Measurements from ENCODE around the gene NUP50.

NUP50 gene

DNA sequence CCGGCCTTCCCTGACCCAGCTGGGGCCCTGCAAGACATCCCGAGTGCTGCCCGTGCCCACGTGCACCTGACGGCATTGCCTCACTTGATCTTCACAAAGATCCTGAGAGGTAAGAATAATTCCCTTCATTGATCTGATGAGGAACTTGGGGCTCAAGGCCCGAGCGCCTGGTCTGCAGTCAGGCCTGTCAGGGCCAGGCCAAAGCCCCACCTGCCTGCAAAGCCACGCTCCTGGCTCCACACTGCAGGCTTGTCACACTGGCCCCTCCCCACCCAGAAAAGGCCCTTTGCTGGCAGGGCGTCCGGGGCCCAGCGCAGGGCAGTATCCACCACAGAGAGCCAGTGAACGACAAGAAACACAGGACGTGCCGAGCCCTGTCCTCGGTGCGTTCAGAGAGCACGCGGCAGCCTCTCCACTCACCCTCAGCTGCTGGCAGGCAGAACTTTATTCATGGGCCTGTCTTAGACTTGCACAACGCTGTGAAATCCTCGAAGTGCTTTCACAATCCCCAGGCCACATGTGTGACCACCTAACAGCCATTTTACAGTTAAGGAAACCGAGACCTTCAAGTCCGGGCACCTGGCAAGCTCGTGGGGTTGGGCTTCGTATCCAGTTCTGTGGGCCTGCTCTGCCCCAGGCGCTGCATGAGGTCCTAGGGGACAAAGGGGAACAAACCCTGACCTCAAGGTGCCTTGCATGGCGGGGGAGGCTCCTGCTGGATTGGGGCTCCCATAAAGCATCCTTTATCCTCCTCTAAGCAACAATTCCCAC, 62.2 kb downstream of the NUP50 start:
- CTCF ChIA-PET: interaction anchor here (0.8 kb wide), 1 partner anchor 15 kb away, joined by 3 read pairs; no protein-coding TSS in a partner anchor
- POLR2A ChIA-PET: no interaction called here
- TF ChIP-seq FOXM1 (IDR thresholded peaks at IDR 0.05; ENCODE audit: borderline replicate concordance) (no peak), L3MBTL2 (conservative IDR thresholded peaks at IDR 0.05) (no peak), PKNOX1 (IDR thresholded peaks at IDR 0.05) (no peak), CTBP1 (IDR thresholded peaks at IDR 0.05; ENCODE audit: borderline replicate concordance) (no peak), FOXA1 (IDR thresholded peaks at IDR 0.05) (no peak), NFRKB (IDR thresholded peaks at IDR 0.05) (no peak), LEF1 (IDR thresholded peaks at IDR 0.05; ENCODE audit: borderline replicate concordance) (no peak), FOXK2 (IDR thresholded peaks at IDR 0.05) (no peak), BHLHE40 (IDR thresholded peaks at IDR 0.05; ENCODE audit: borderline replicate concordance) (no peak), TARDBP (IDR thresholded peaks at IDR 0.05) (no peak), ARNT (IDR thresholded peaks at IDR 0.05) (no peak), HDGF (IDR thresholded peaks at IDR 0.05; ENCODE audit: borderline replicate concordance) (no peak), ZNF384 (IDR thresholded peaks at IDR 0.05) (no peak), SUZ12 (IDR thresholded peaks at IDR 0.05) (no peak), SP1 (IDR thresholded peaks at IDR 0.05) (no peak), ELF4 (IDR thresholded peaks at IDR 0.05) (no peak)
- DNase-seq (ENCODE audit: extremely low spot score): no peak

DNA sequence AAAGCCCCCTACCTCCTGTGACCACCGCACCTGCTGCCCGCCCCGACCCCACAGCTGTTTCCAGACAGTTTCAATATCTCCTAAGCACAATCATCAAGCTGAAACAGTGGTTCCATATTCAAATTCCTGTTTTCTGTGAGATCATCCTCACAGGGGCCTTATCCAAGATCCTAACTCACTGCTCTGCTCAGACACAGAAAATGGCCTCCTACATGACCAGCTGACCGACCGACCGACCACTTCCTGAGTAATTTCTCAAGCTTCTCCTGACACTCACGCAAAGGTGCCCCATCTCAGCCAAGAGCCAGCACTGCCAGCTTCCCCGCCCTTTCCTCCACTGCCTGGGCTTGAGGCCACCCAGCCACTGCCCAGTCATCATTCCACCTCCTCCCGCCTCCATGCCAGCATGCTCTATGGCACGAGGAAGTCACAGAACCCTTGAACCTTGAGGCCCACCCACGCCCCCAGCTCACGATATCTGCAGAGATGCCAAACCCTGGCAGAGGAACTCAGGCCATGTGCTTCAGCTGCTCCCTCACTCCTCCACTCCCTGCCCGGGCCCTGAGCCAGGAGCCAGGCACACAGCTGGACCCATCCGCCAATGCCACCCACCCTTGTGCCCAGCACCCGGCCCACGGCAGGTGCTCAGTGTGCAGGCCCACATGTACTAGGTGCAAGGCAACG, 62.9 kb downstream of the NUP50 start:
- ChIA-PET CTCF (no interaction called here), POLR2A (no interaction called here)
- no peak for TF ChIP-seq ELF4 (IDR thresholded peaks at IDR 0.05)
- no peak for TF ChIP-seq HDGF (IDR thresholded peaks at IDR 0.05; ENCODE audit: borderline replicate concordance)
- TF ChIP-seq SUZ12 (IDR thresholded peaks at IDR 0.05): no peak
- no peak for TF ChIP-seq BHLHE40 (IDR thresholded peaks at IDR 0.05; ENCODE audit: borderline replicate concordance)
- TF ChIP-seq LEF1 (IDR thresholded peaks at IDR 0.05; ENCODE audit: borderline replicate concordance): no peak
- no peak for TF ChIP-seq ARNT (IDR thresholded peaks at IDR 0.05)
- TF ChIP-seq SP1 (IDR thresholded peaks at IDR 0.05): no peak
- DNase-seq (ENCODE audit: extremely low spot score): no peak

DNA sequence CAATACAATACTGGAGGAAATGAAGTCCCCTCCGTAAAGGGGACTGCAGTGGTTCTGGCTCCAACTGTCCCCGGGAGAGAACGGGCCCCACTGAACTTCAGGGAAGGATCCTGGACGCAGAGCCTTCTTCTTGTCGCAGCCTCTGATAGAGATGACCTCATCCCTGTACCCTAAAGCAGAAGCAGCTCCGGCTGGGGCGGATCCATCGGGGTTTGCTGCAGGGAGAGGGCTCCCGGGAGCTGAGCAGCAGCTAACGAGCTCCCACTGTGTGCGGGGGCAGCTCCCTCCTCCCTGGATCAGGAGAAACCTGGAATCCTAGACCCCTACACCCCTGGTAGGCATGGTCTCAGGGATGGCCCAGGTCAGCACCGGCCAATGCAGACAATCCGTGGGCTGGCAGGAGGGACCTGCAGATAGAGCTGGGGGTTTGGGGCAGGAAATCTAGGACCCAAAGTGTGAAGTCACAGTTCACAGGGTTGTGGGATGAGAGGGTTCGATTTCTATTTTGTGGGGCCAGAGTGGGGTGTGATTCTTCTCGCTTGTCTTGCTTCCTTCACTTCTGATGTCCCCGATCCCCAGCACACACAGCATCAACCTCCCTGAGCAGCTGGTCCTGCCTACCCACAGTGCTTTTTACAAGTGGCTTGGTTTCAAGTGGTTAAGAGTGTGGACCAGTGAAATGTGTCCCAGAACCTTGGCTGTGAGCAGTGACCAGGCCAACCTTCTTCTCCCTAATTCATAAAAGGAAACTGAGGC, 64.1 kb downstream of the NUP50 start:
- no peak for DNase-seq (ENCODE audit: extremely low spot score)
- ChIA-PET POLR2A (no interaction called here), CTCF (no interaction called here)
- TF ChIP-seq TARDBP (IDR thresholded peaks at IDR 0.05): no peak
- TF ChIP-seq L3MBTL2 (conservative IDR thresholded peaks at IDR 0.05): no peak
- TF ChIP-seq SUZ12 (IDR thresholded peaks at IDR 0.05): no peak
- no peak for TF ChIP-seq FOXM1 (IDR thresholded peaks at IDR 0.05; ENCODE audit: borderline replicate concordance)
- no peak for TF ChIP-seq ZNF384 (IDR thresholded peaks at IDR 0.05)
- no peak for TF ChIP-seq FOXK2 (IDR thresholded peaks at IDR 0.05)
- no peak for TF ChIP-seq PKNOX1 (IDR thresholded peaks at IDR 0.05)
- TF ChIP-seq ELF4 (IDR thresholded peaks at IDR 0.05): no peak
- no peak for TF ChIP-seq FOXA1 (IDR thresholded peaks at IDR 0.05)
- TF ChIP-seq HDGF (IDR thresholded peaks at IDR 0.05; ENCODE audit: borderline replicate concordance): no peak
- TF ChIP-seq LEF1 (IDR thresholded peaks at IDR 0.05; ENCODE audit: borderline replicate concordance): no peak
- no peak for TF ChIP-seq ARNT (IDR thresholded peaks at IDR 0.05)
- no peak for TF ChIP-seq BHLHE40 (IDR thresholded peaks at IDR 0.05; ENCODE audit: borderline replicate concordance)
- no peak for TF ChIP-seq NFRKB (IDR thresholded peaks at IDR 0.05)
- no peak for TF ChIP-seq CTBP1 (IDR thresholded peaks at IDR 0.05; ENCODE audit: borderline replicate concordance)

DNA sequence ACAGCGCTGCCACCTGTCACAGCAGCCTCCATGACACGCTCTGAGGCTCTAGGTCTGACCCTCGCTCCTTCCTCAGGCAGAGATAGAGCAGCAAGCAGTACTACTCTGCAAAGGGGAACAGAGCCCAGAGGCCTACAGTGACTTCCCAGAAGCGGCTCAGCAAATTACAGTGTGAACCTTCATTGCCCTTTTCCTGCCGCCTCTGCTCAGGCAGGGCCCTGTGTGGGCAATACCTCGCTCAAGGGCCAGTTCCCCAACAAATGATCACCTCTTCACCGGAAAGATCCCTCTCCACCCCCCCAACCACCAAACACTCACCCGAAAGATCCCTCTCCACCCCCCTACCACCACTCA, 64.7 kb downstream of the NUP50 start:
- POLR2A ChIA-PET: no interaction called here
- CTCF ChIA-PET: no interaction called here
- DNase-seq (ENCODE audit: extremely low spot score): no peak
- TF ChIP-seq PKNOX1 (IDR thresholded peaks at IDR 0.05) (no peak), LEF1 (IDR thresholded peaks at IDR 0.05; ENCODE audit: borderline replicate concordance) (no peak), FOXM1 (IDR thresholded peaks at IDR 0.05; ENCODE audit: borderline replicate concordance) (no peak), ZNF384 (IDR thresholded peaks at IDR 0.05) (no peak), FOXA1 (IDR thresholded peaks at IDR 0.05) (no peak), BHLHE40 (IDR thresholded peaks at IDR 0.05; ENCODE audit: borderline replicate concordance) (no peak), SP1 (IDR thresholded peaks at IDR 0.05) (no peak), FOXK2 (IDR thresholded peaks at IDR 0.05) (no peak), TARDBP (IDR thresholded peaks at IDR 0.05) (no peak), CTBP1 (IDR thresholded peaks at IDR 0.05; ENCODE audit: borderline replicate concordance) (no peak), HDGF (IDR thresholded peaks at IDR 0.05; ENCODE audit: borderline replicate concordance) (no peak)

DNA sequence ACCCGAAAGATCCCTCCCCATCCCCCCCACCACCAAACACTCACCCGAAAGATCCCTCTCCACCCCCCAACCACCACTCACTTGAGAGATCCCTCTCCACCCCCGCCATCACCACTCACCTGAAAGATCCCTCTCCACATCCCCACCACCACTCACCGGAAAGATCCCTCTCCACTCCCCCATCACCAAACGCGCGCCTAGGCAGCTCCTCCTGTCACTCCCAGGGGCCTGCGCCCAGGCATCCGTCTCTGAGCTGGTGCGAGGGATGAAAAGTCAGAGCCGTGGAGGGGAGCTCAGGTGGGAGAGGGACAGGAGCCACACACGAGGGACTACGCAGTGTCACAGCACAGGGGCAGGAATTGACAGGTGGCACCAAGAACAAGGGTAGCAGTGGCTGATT, 65.5 kb downstream of the NUP50 start:
- ChIA-PET POLR2A (no interaction called here), CTCF (interaction anchor here (0.6 kb wide), 1 partner anchor 323 kb away, joined by 3 read pairs; no protein-coding TSS in a partner anchor)
- DNase-seq (ENCODE audit: extremely low spot score): no peak
- TF ChIP-seq HDGF (IDR thresholded peaks at IDR 0.05; ENCODE audit: borderline replicate concordance) (no peak), SUZ12 (IDR thresholded peaks at IDR 0.05) (no peak), L3MBTL2 (conservative IDR thresholded peaks at IDR 0.05) (no peak), FOXK2 (IDR thresholded peaks at IDR 0.05) (no peak), TARDBP (IDR thresholded peaks at IDR 0.05) (no peak), FOXA1 (IDR thresholded peaks at IDR 0.05) (no peak), LEF1 (IDR thresholded peaks at IDR 0.05; ENCODE audit: borderline replicate concordance) (no peak), BHLHE40 (IDR thresholded peaks at IDR 0.05; ENCODE audit: borderline replicate concordance) (no peak), ELF4 (IDR thresholded peaks at IDR 0.05) (no peak), ARNT (IDR thresholded peaks at IDR 0.05) (no peak), FOXM1 (IDR thresholded peaks at IDR 0.05; ENCODE audit: borderline replicate concordance) (no peak), PKNOX1 (IDR thresholded peaks at IDR 0.05) (no peak), ZNF384 (IDR thresholded peaks at IDR 0.05) (no peak)
